Measurements from ENCODE around the gene TPSAB1.

DNA sequence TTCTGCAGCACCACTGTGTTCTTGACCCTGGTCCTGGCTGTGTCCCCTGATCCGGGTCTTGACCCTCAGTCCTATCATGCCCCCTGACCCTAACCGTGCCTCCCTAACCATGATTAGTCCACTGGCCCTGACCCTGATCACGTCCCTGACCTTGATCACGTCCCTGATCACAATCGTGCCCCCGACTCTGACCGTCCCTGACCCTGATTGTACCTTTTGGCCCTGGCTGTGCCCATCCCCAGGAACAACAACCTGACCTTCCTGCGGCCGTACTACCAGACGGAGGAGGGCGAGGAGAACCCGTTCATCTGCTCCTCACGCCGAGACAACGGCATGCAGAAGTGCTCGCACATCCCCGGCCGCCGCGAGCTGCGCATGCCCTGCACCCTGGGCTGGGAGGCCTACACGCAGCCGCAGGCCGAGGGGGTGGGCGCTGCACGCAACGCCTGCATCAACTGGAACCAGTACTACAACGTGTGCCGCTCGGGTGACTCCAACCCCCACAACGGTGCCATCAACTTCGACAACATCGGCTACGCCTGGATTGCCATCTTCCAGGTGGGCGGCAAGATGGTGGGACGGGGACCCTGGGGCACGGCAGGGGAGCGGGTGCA is 40.4 kb upstream of the TPSAB1 start:
- TF ChIP-seq, protein P1, sequence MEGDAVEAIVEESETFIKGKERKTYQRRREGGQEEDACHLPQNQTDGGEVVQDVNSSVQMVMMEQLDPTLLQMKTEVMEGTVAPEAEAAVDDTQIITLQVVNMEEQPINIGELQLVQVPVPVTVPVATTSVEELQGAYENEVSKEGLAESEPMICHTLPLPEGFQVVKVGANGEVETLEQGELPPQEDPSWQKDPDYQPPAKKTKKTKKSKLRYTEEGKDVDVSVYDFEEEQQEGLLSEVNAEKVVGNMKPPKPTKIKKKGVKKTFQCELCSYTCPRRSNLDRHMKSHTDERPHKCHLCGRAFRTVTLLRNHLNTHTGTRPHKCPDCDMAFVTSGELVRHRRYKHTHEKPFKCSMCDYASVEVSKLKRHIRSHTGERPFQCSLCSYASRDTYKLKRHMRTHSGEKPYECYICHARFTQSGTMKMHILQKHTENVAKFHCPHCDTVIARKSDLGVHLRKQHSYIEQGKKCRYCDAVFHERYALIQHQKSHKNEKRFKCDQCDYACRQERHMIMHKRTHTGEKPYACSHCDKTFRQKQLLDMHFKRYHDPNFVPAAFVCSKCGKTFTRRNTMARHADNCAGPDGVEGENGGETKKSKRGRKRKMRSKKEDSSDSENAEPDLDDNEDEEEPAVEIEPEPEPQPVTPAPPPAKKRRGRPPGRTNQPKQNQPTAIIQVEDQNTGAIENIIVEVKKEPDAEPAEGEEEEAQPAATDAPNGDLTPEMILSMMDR (IDR thresholded peaks at IDR 0.05; ENCODE audit: low read depth, low read length, missing input control): no peak
- no peak for TF ChIP-seq TAF1 (conservative IDR thresholded peaks at IDR 0.05)
- no peak for TF ChIP-seq EGR1 (IDR thresholded peaks at IDR 0.05; ENCODE audit: low read depth in 2 of 2)
- TF ChIP-seq, protein P2, sequence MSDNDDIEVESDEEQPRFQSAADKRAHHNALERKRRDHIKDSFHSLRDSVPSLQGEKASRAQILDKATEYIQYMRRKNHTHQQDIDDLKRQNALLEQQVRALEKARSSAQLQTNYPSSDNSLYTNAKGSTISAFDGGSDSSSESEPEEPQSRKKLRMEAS (IDR thresholded peaks at IDR 0.05): no peak
- TF ChIP-seq YY1 (IDR thresholded peaks at IDR 0.05): no peak
- TF ChIP-seq GABPA (IDR thresholded peaks at IDR 0.05 in 1 of 2, conservative IDR thresholded peaks at IDR 0.05 in 1 of 2): no peak
- TF ChIP-seq HNF4A (conservative IDR thresholded peaks at IDR 0.05): peak in 1 of 2 donors; percentile 56
- TF ChIP-seq, protein P3, sequence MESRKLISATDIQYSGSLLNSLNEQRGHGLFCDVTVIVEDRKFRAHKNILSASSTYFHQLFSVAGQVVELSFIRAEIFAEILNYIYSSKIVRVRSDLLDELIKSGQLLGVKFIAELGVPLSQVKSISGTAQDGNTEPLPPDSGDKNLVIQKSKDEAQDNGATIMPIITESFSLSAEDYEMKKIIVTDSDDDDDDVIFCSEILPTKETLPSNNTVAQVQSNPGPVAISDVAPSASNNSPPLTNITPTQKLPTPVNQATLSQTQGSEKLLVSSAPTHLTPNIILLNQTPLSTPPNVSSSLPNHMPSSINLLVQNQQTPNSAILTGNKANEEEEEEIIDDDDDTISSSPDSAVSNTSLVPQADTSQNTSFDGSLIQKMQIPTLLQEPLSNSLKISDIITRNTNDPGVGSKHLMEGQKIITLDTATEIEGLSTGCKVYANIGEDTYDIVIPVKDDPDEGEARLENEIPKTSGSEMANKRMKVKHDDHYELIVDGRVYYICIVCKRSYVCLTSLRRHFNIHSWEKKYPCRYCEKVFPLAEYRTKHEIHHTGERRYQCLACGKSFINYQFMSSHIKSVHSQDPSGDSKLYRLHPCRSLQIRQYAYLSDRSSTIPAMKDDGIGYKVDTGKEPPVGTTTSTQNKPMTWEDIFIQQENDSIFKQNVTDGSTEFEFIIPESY (IDR thresholded peaks at IDR 0.05): no peak
- TF ChIP-seq NR2F2 (IDR thresholded peaks at IDR 0.05): no peak
